HuH-7.5 (cell line): ENCODE data around the gene PIK3R5.
"Not testable (repeated sequence)": the region's sequence is repeated elsewhere in the genome, so short reads cannot be mapped to it uniquely, and the experiment has no call there.

Source experiments
- DNase-seq: peaks from one replicate; pipeline ENCODE4 v3.0.0; 2011; ENCODE audit warnings: low spot score

Gene PIK3R5

GRCh38 chr17:8859027-8859803, 106.3 kb downstream of the PIK3R5 start:
- no peak for DNase-seq

- DNase-seq = no peak
Measured at GRCh38 chr17:8857919-8858318, 107.6 kb downstream of the PIK3R5 start.

- no peak for DNase-seq
Measured at GRCh38 chr17:8856869-8857575, 108.5 kb downstream of the PIK3R5 start.

GRCh38 chr17:8856205-8856603, 109.3 kb downstream of the PIK3R5 start:
- DNase-seq = not testable (repeated sequence)

- DNase-seq = no peak
Measured at GRCh38 chr17:8855477-8856204, 109.9 kb downstream of the PIK3R5 start.

- DNase-seq = no peak
Measured at GRCh38 chr17:8851600-8851999, 113.9 kb downstream of the PIK3R5 start.

- no peak for DNase-seq
Measured at GRCh38 chr17:8849311-8850041, 116.0 kb downstream of the PIK3R5 start.

- no peak for DNase-seq
Measured at GRCh38 chr17:8847891-8848290, 117.6 kb downstream of the PIK3R5 start.

- DNase-seq = no peak
Measured at GRCh38 chr17:8846768-8847211, 118.7 kb downstream of the PIK3R5 start.

- DNase-seq = no peak
Measured at GRCh38 chr17:8844229-8845218, 121.0 kb downstream of the PIK3R5 start.

- DNase-seq = no peak
Measured at GRCh38 chr17:8843344-8843743, 122.2 kb downstream of the PIK3R5 start.

GRCh38 chr17:8841844-8842243, 123.7 kb downstream of the PIK3R5 start:
- DNase-seq = no peak

- DNase-seq = no peak
Measured at GRCh38 chr17:8839410-8839935, 126.0 kb downstream of the PIK3R5 start.

GRCh38 chr17:8838551-8839095, 126.9 kb downstream of the PIK3R5 start:
- DNase-seq = no peak

GRCh38 chr17:8837563-8838075, 127.9 kb downstream of the PIK3R5 start:
- no peak for DNase-seq

GRCh38 chr17:8836821-8837562, 128.5 kb downstream of the PIK3R5 start:
- no peak for DNase-seq

- DNase-seq = no peak
Measured at GRCh38 chr17:8835631-8836364, 129.7 kb downstream of the PIK3R5 start.

GRCh38 chr17:8835106-8835505, 130.4 kb downstream of the PIK3R5 start:
- no peak for DNase-seq
